Adrenal gland (tissue), 5 donors: ENCODE results near the gene EMX1.

Experiments
- CTCF ChIP-seq, 6 experiments: fragments of 450-650 bp in 4 of 6; fragments of 200-600 bp in 2 of 6; sonication (generic) in 1 of 6; IDR thresholded peaks; 1 replicate in 5 of 6; 2 replicates in 1 of 6; pipeline versions ENCODE4 v1.5.1 to v1.8.0; 2016 to 2021; ENCODE audit warnings: antibody characterized with exemption in 6 of 6, mild to moderate bottlenecking in 2 of 6, moderate library complexity in 1 of 6
- POLR2A ChIP-seq, 2 donors: fragments of 450-650 bp; IDR thresholded peaks; one replicate each; pipeline ENCODE4 v1.6.1; 2017; ENCODE audit warnings: antibody characterized with exemption in 2 of 2, mild to moderate bottlenecking in 2 of 2, moderate library complexity in 1 of 2
- donor health status: DM: no; HTN: no; CAD: no.

- TF ChIP-seq CTCF (IDR thresholded peaks at IDR 0.05), result no peak
- TF ChIP-seq POLR2A (IDR thresholded peaks at IDR 0.05), result no peak
These were observed 19.5 kb downstream of the EMX1 start for GRCh38 chr2:72936660-72937355.
